ENCODE results near the gene RABGGTA.
A peak's percentile ranks its signal among the peaks of the same experiment; 100 is the strongest.

RABGGTA gene

GRCh38 chr14:24238527-24239037, 32.8 kb downstream of the RABGGTA start:
- H3K4me3 ChIP-seq: no peak overlapping the region
- no peak for DNase-seq (ENCODE audit: low spot score in 2 of 2)
- H3K9me3 ChIP-seq: no peaks in the 10 kb centered on the region
- peaks cover 15% of the 10 kb centered on the region for H3K4me1 ChIP-seq
- peaks cover 65% of the 10 kb centered on the region for H3K36me3 ChIP-seq (replicated peaks)
- in situ Hi-C loops (cut with MboI; ENCODE audit: low sequenced_read_pairs): no loop called here
- H3K27me3 ChIP-seq (ENCODE audit: low read depth): no peaks in the 10 kb centered on the region

DNA sequence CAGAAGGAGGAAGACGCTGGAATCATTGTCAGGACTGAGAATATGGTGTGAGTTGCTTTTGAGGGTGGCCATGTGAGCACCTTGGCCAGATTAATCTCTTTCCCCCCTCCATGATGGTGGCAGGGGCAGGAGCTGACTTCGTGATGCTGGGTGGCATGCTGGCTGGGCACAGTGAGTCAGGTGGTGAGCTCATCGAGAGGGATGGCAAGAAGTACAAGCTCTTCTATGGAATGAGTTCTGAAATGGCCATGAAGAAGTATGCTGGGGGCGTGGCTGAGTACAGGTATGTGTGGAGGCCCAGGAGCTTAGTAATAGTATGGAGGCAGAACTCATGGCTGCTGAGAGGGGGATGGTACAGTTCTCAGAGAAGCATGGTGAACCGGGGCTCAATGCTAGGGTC, 33.3 kb downstream of the RABGGTA start:
- Histone ChIP-seq H3K27me3 (ENCODE audit: low read depth) (no peaks in the 10 kb centered on the region), H3K4me1 (peaks cover 16% of the 10 kb centered on the region)
- DNase-seq (ENCODE audit: low spot score in 2 of 2): no peak

DNA sequence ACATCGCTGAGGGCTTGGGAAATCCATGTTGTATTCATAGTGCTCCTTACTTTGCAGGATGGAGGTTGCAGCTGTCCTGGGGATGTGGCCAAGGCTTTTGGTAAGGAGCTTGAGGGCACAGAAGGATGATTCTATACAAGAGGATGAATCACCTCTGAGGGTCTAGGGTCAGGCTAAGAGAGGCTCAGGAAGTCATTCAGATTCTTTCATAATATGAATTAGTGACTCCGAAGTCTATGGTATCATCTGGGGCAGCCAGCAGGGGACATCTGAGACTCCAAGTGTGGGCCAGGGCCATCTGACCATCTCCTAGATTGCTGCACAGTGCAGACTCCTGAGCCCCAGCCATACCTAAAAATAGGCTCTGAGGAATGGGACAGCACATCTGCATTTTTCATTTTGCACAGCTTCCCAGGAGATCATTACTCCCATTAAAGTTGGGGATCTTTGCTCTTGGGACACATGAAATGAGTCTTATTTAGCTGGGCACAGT, 33.9 kb downstream of the RABGGTA start:
- no peaks in the 10 kb centered on the region for H3K27me3 ChIP-seq (ENCODE audit: low read depth)
- H3K9me3 ChIP-seq: no peaks in the 10 kb centered on the region
- H3K36me3 ChIP-seq (replicated peaks): peaks cover 65% of the 10 kb centered on the region
- no peak overlapping the region for H3K4me3 ChIP-seq
- in situ Hi-C loops (cut with MboI; ENCODE audit: low sequenced_read_pairs): no loop called here
- DNase-seq (ENCODE audit: low spot score in 2 of 2): no peak
- peaks cover 16% of the 10 kb centered on the region for H3K4me1 ChIP-seq

More for the DNA sequence above, 33.3 kb downstream of the RABGGTA start:
- peaks cover 65% of the 10 kb centered on the region for H3K36me3 ChIP-seq (replicated peaks)
- in situ Hi-C loops (cut with MboI; ENCODE audit: low sequenced_read_pairs): no loop called here
- H3K4me3 ChIP-seq: no peak overlapping the region
- no peaks in the 10 kb centered on the region for H3K9me3 ChIP-seq

DNA sequence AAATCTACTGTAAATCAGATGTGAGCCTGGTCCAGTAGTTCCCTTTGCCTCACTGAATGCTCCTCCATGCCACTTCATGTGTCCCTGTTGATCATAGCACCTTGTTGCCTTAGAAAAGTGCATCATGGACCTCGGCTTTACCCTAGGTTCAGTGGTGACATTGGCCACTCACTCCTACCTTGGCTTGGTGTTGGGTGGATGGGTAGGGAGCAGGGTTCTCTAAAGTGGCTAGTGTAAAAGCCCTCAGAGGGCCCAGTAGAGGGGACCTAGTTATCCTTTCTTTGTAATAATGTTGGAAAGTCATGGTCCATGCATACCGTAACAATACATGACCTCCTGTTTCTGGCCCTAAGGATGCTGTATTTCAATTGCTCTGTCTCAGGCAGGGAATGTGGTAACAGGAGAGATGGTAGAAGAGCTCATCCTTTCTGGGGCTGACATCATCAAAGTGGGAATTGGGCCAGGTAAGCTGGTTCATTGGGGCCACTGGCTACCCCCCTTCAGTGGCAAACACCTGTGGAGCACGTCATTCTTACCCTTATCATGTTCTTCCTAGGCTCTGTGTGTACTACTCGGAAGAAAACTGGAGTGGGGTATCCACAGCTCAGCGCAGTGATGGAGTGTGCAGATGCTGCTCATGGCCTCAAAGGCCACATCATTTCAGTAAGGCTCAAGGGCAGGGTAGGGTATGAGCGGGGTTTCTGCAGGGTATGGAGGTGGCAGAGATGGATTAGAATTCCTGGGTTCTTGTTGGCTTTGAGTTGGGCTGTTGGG, 34.5 kb downstream of the RABGGTA start:
- in situ Hi-C loops (cut with MboI; ENCODE audit: low sequenced_read_pairs): no loop called here
- H3K36me3 ChIP-seq (replicated peaks): peaks cover 65% of the 10 kb centered on the region
- DNase-seq (ENCODE audit: low spot score in 2 of 2): no peak
- peaks cover 16% of the 10 kb centered on the region for H3K4me1 ChIP-seq
- no peak overlapping the region for H3K4me3 ChIP-seq
- no peaks in the 10 kb centered on the region for H3K27me3 ChIP-seq (ENCODE audit: low read depth)
- H3K9me3 ChIP-seq: no peaks in the 10 kb centered on the region

- peaks cover 65% of the 10 kb centered on the region for H3K36me3 ChIP-seq (replicated peaks)
Observed at GRCh38 chr14:24235804-24236688, 35.4 kb downstream of the RABGGTA start.

GRCh38 chr14:24234095-24235005, 37.0 kb downstream of the RABGGTA start:
- DNase-seq (ENCODE audit: low spot score in 2 of 2): no peak
- H3K4me1 ChIP-seq: peaks cover 14% of the 10 kb centered on the region
- peaks cover 51% of the 10 kb centered on the region for H3K36me3 ChIP-seq (replicated peaks)
- H3K27me3 ChIP-seq (ENCODE audit: low read depth): no peaks in the 10 kb centered on the region
- H3K4me3 ChIP-seq: peak overlapping the region; percentile 71
- H3K9me3 ChIP-seq: no peaks in the 10 kb centered on the region
- in situ Hi-C loops (cut with MboI; ENCODE audit: low sequenced_read_pairs): no loop called here

More at GRCh38 chr14:24235804-24236688, 35.4 kb downstream of the RABGGTA start:
- no peak for DNase-seq (ENCODE audit: low spot score in 2 of 2)
- Histone ChIP-seq H3K4me1 (peaks cover 15% of the 10 kb centered on the region), H3K9me3 (no peaks in the 10 kb centered on the region), H3K4me3 (no peak overlapping the region), H3K27me3 (ENCODE audit: low read depth) (no peaks in the 10 kb centered on the region)
- in situ Hi-C loops (cut with MboI; ENCODE audit: low sequenced_read_pairs): no loop called here

- peak in 1 of 2 experiments; percentile 28 for DNase-seq (ENCODE audit: low spot score in 2 of 2)
- peaks cover 14% of the 10 kb centered on the region for H3K4me1 ChIP-seq
- H3K9me3 ChIP-seq: no peaks in the 10 kb centered on the region
- in situ Hi-C loops (cut with MboI; ENCODE audit: low sequenced_read_pairs): no loop called here
- H3K27me3 ChIP-seq (ENCODE audit: low read depth): no peaks in the 10 kb centered on the region
- H3K36me3 ChIP-seq (replicated peaks): peaks cover 45% of the 10 kb centered on the region
- H3K4me3 ChIP-seq: peak overlapping the region; percentile 71
Observed at GRCh38 chr14:24233538-24233866, 37.9 kb downstream of the RABGGTA start.

DNA sequence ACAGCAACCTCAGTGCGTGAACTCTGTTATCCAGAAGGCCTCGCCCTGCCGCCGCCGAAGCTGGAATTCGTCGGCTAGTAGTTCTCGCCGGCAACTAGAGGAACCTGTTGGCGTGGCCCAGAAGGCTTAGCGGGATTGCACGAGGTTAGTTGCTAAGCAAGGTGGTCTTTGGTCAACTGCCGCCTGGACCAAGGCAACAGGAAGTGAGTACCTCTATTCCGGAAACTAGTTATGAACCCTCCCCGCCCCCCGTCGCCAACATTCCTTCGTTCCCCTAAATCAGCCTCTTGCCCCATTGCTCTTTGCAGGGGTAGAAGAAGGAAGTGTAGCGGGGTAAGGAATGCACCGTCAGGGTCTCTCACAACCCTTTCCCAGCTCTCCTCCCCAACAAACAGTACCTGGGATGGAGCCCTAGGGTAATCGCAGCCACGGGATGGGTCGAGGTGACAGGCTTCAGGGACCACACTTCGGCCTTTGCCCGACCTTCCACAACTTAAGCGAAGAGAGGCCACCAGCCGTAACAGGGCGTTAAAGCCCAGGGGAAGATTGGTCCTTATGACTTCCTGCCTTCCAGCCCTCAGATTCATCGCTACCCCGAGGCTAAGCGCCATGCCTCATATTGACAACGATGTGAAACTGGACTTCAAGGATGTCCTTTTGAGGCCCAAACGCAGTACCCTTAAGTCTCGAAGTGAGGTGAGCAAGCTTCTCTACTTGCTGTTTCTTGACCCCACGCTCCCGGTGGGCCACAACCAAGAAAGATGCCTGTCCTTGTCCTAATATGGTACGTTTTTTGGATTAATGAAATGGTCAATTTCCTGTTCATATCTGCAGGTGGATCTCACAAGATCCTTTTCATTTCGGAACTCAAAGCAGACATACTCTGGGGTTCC, 38.5 kb downstream of the RABGGTA start, which contains the start of gene GMPR2:
Gene GMPR2, plus strand, starts transcription at position 285 of the 893 bp plus-strand sequence. Its CDS starts 325 bp downstream, at position 610.
- in situ Hi-C loops (cut with MboI; ENCODE audit: low sequenced_read_pairs): no loop called here
- no peaks in the 10 kb centered on the region for H3K9me3 ChIP-seq
- DNase-seq (ENCODE audit: low spot score in 2 of 2): peak; percentile 80 to 86
- H3K36me3 ChIP-seq (replicated peaks): peaks cover 41% of the 10 kb centered on the region
- peaks cover 14% of the 10 kb centered on the region for H3K4me1 ChIP-seq
- H3K4me3 ChIP-seq: peak within 1 kb of the TSS; percentile 71
- H3K27me3 ChIP-seq (ENCODE audit: low read depth): no peaks in the 10 kb centered on the region

- no peaks in the 10 kb centered on the region for H3K9me3 ChIP-seq
- H3K36me3 ChIP-seq (replicated peaks): peaks cover 41% of the 10 kb centered on the region
- H3K4me1 ChIP-seq: peaks cover 18% of the 10 kb centered on the region
- in situ Hi-C loops (cut with MboI; ENCODE audit: low sequenced_read_pairs): no loop called here
- peak within 1 kb of the TSS; percentile 71 for H3K4me3 ChIP-seq
- no peaks in the 10 kb centered on the region for H3K27me3 ChIP-seq (ENCODE audit: low read depth)
- peak; percentile 85 to 94 for DNase-seq (ENCODE audit: low spot score in 2 of 2)
Observed at GRCh38 chr14:24232121-24232644, 39.2 kb downstream of the RABGGTA start, which contains the start of gene NEDD8. Gene NEDD8 (minus strand): TSS chr14:24232367. CDS start chr14:24232267, 100 bp downstream.

GRCh38 chr14:24231263-24232120, 39.9 kb downstream of the RABGGTA start:
- H3K36me3 ChIP-seq (replicated peaks): peaks cover 36% of the 10 kb centered on the region

GRCh38 chr14:24228902-24229301, 42.5 kb downstream of the RABGGTA start:
- Histone ChIP-seq H3K36me3 (replicated peaks) (peaks cover 20% of the 10 kb centered on the region), H3K4me3 (no peak overlapping the region), H3K9me3 (no peaks in the 10 kb centered on the region), H3K4me1 (peaks cover 17% of the 10 kb centered on the region), H3K27me3 (ENCODE audit: low read depth) (no peaks in the 10 kb centered on the region)
- no peak for DNase-seq (ENCODE audit: low spot score in 2 of 2)
- in situ Hi-C loops (cut with MboI; ENCODE audit: low sequenced_read_pairs): no loop called here

More at GRCh38 chr14:24231263-24232120, 39.9 kb downstream of the RABGGTA start:
- Histone ChIP-seq H3K4me1 (peaks cover 19% of the 10 kb centered on the region), H3K9me3 (no peaks in the 10 kb centered on the region), H3K27me3 (ENCODE audit: low read depth) (no peaks in the 10 kb centered on the region), H3K4me3 (peak overlapping the region; percentile 71)
- in situ Hi-C loops (cut with MboI; ENCODE audit: low sequenced_read_pairs): no loop called here
- DNase-seq (ENCODE audit: low spot score in 2 of 2): peak in 1 of 2 experiments; percentile 28

All from HAP-1 (cell line).